Neuron (in vitro differentiated cells): ENCODE data around the gene RNF220.

Source experiments
- H2AFZ ChIP-seq: one replicate; pipeline ENCODE4 v1.6.1; 2013; ENCODE audit warnings: low read depth, mild to moderate bottlenecking, inconsistent platforms, low read length, moderate library complexity
- H3K27me3 ChIP-seq: one replicate; pipeline ENCODE4 v1.6.1; 2013; ENCODE audit warnings: low read length; ENCODE audit not compliant: insufficient read depth
- H3K36me3 ChIP-seq: one replicate; pipeline ENCODE4 v1.6.1; 2013; ENCODE audit warnings: low read length; ENCODE audit not compliant: insufficient read depth
- H3K4me1 ChIP-seq: one replicate; pipeline ENCODE4 v1.6.1; 2013; ENCODE audit warnings: low read length; ENCODE audit not compliant: insufficient read depth
- H3K4me3 ChIP-seq: 2 replicates; pipeline ENCODE4 v1.5.1; 2013; ENCODE audit warnings: mild to moderate bottlenecking, low read length, moderate library complexity
- H3K9me3 ChIP-seq: one replicate; pipeline ENCODE4 v1.6.1; 2013; ENCODE audit warnings: low read length

Gene RNF220

DNA sequence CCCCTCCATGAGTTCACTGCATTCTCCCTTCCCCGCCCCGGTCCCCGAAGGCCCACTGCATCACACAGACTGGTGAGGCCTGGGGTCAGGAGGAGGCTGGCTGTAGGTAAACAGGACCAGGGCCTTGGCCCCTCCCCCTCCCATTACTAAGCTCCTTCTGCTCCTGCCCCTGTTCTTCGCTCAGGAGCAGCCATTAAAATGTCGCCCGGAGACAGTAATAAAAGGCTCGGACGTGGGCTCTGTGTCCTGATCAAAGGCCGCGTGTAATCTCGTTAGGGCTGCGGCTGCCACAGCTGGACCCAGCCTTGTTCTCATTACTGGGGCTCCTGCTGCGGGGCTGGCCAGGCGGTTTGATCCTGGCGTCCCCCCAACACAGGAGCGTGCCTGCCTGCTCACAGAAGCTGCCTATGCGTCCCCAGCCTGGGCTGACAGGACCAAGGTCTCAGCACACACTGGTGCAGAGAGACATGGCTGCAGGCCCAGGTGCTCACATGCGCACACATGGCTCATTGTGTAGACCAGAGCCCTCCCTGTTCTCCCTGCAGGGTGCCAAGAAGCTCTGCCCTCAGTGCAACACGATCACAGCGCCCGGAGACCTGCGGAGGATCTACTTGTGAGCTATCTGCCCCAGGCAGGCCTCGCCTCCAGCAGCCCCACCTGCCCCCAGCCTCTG is 245.2 kb downstream of the RNF220 start:
- no peak overlapping the region for H2AFZ ChIP-seq
- peaks cover 54% of the 10 kb centered on the region for H3K36me3 ChIP-seq
- no peaks in the 10 kb centered on the region for H3K27me3 ChIP-seq
- H3K4me3 ChIP-seq: no peak overlapping the region
- no peaks in the 10 kb centered on the region for H3K9me3 ChIP-seq
- peaks cover 2% of the 10 kb centered on the region for H3K4me1 ChIP-seq

GRCh38 chr1:44651069-44651468 is 246.0 kb downstream of the RNF220 start:
- no peaks in the 10 kb centered on the region for H3K9me3 ChIP-seq
- no peak overlapping the region for H3K4me3 ChIP-seq
- H3K4me1 ChIP-seq: peaks cover 2% of the 10 kb centered on the region
- H2AFZ ChIP-seq: no peak overlapping the region
- H3K36me3 ChIP-seq: peaks cover 47% of the 10 kb centered on the region
- no peaks in the 10 kb centered on the region for H3K27me3 ChIP-seq

DNA sequence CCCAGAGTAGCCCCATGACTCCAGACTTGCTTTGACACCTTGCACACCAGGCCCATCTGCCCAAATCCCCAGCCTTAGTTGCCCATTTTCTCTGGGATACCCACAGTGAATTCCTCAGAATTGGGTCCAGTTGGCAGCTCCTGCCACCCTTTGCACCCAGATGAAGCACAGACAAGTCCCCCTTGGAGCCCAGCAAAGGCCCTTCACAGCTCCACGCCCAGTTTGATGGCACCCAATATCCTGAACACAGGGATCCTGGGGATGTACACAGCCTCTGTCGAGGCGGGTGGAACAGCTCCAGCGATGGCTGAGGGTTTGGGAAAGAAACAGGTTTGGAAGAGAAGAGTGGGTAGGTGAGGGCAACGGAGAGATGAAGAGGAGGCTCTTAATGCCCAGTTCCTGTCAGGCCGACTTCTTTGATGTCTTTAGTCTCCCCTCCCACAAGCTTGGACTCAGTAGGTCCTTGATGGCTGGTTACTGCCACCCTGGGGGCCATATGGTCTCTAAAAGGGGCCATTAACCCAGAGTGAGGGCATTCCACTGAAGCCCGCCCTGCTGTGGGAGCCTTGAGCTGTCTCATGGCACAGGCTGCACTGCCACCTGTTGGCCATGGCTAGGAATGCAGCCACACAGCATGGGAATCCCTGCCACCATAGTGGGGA is 247.5 kb downstream of the RNF220 start:
- Histone ChIP-seq H3K4me3 (no peak overlapping the region), H3K9me3 (no peaks in the 10 kb centered on the region), H3K36me3 (peaks cover 37% of the 10 kb centered on the region), H2AFZ (no peak overlapping the region), H3K4me1 (peaks cover 2% of the 10 kb centered on the region), H3K27me3 (no peaks in the 10 kb centered on the region)

GRCh38 chr1:44653107-44653964 is 248.3 kb downstream of the RNF220 start:
- H2AFZ ChIP-seq: no peak overlapping the region
- no peaks in the 10 kb centered on the region for H3K9me3 ChIP-seq

DNA sequence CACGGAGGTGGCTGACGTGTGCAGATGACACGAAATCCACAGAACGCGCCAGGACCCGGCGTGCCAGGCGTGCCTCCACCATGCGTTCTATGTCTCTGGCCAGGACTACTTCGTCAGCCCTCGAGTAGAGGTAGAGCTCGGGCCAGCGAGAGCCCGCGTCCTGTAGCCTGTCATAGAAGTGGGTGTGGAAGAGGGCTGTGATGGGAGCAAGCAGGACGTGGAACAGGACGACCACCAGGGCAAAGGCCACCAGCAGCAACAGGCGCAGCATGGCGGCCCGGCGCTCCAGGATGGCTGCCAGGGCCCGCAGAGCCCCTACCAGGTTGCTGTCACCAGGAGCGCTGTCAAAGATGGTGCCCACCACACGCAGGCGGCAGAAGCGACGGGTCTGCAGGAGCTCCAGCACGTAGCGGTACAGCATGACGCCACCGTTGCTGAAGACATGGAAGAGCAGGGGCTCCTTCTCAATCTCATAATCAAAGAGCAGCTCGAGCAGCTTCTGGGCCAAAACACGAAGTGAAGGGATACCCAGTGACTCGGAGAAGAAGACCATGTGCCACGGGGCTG is 249.6 kb downstream of the RNF220 start:
- H3K4me3 ChIP-seq: no peak overlapping the region
- H3K36me3 ChIP-seq: peaks cover 21% of the 10 kb centered on the region

More at GRCh38 chr1:44653107-44653964, 248.3 kb downstream of the RNF220 start:
- H3K27me3 ChIP-seq: no peaks in the 10 kb centered on the region
- no peak overlapping the region for H3K4me3 ChIP-seq
- peaks cover 32% of the 10 kb centered on the region for H3K36me3 ChIP-seq
- H3K4me1 ChIP-seq: peaks cover 2% of the 10 kb centered on the region

GRCh38 chr1:44655609-44656008 is 250.6 kb downstream of the RNF220 start:
- no peaks in the 10 kb centered on the region for H3K27me3 ChIP-seq
- peaks cover 16% of the 10 kb centered on the region for H3K36me3 ChIP-seq
- H3K4me3 ChIP-seq: no peak overlapping the region
- no peaks in the 10 kb centered on the region for H3K4me1 ChIP-seq
- no peaks in the 10 kb centered on the region for H3K9me3 ChIP-seq
- no peak overlapping the region for H2AFZ ChIP-seq

More for the DNA sequence above, 249.6 kb downstream of the RNF220 start:
- H3K27me3 ChIP-seq: no peaks in the 10 kb centered on the region
- H3K9me3 ChIP-seq: no peaks in the 10 kb centered on the region
- peaks cover 1% of the 10 kb centered on the region for H3K4me1 ChIP-seq
- no peak overlapping the region for H2AFZ ChIP-seq

DNA sequence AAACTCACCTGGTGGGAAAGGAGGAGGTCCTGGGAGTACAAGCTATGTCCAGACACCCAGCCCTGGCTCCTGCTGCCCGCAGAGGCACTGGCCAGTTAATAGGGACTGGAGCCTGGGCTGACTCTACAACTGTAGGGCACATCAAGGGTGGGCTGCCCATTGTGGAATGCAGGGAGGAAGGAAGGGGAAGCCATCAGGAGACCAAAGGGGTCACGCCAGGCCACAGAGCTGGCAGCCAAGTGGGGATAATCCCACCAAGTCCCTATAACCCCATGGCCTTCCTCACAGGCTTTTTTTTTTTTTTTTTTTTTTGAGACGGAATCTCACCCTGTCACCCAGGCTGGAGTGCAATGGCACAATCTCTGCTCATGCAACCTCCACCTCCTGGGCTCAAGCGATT is 254.5 kb downstream of the RNF220 start:
- Histone ChIP-seq H3K9me3 (no peaks in the 10 kb centered on the region), H3K4me3 (no peak overlapping the region), H3K36me3 (peaks cover 5% of the 10 kb centered on the region), H2AFZ (no peak overlapping the region), H3K27me3 (no peaks in the 10 kb centered on the region), H3K4me1 (no peaks in the 10 kb centered on the region)

GRCh38 chr1:44660176-44660575 is 255.1 kb downstream of the RNF220 start:
- Histone ChIP-seq H3K36me3 (no peaks in the 10 kb centered on the region), H3K4me1 (no peaks in the 10 kb centered on the region), H3K9me3 (no peaks in the 10 kb centered on the region), H3K27me3 (no peaks in the 10 kb centered on the region), H2AFZ (no peak overlapping the region), H3K4me3 (no peak overlapping the region)

DNA sequence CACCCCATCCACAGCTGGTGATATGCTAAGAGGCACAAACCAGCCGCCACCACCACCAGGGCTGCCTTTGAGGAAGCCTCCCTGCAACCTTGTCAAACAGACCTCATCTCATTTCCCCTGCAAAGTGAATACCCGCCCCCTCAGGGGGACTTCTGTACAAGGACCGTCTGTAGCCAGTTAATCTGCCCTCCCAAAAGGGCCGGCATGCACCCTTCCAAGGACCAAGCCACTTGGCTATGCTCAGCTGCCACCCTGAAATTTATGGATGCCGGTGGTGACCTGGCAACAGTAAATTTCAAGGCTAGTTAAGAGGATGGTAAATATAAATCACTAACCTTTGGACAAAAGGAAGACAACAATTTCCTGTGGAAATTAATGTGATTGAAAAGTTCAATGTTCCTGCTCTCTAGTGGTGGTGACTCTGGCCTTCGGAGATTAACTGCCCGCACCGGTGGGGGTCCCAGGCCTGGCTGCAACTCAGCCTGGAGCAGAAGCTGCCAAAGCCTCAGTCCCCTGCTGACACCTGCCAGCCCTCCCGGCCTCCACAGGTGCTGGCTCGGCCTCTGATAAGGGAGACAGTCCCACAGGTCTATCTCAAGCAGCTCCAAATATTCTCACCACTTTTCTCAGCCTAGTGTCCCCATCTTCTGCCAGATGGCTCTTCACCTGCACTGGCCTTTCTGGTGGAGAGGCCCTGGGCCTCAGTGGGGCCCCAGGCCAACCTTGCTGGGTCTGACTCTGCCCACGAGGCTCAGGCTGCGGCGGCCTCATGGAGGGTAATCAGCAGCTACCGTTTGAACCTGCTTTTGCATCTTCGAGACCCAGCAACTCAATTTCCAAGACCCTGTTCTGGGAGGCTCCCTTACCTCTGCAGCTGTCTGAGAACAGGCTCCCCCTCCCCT is 257.0 kb downstream of the RNF220 start:
- H3K36me3 ChIP-seq: no peaks in the 10 kb centered on the region

GRCh38 chr1:44662683-44663030 is 257.6 kb downstream of the RNF220 start:
- no peaks in the 10 kb centered on the region for H3K27me3 ChIP-seq
- no peak overlapping the region for H2AFZ ChIP-seq
- H3K36me3 ChIP-seq: no peaks in the 10 kb centered on the region
- H3K9me3 ChIP-seq: no peaks in the 10 kb centered on the region
- no peaks in the 10 kb centered on the region for H3K4me1 ChIP-seq
- H3K4me3 ChIP-seq: no peak overlapping the region

More for the DNA sequence above, 257.0 kb downstream of the RNF220 start:
- H3K9me3 ChIP-seq: no peaks in the 10 kb centered on the region
- H2AFZ ChIP-seq: no peak overlapping the region
- no peak overlapping the region for H3K4me3 ChIP-seq
- no peaks in the 10 kb centered on the region for H3K4me1 ChIP-seq
- H3K27me3 ChIP-seq: no peaks in the 10 kb centered on the region

DNA sequence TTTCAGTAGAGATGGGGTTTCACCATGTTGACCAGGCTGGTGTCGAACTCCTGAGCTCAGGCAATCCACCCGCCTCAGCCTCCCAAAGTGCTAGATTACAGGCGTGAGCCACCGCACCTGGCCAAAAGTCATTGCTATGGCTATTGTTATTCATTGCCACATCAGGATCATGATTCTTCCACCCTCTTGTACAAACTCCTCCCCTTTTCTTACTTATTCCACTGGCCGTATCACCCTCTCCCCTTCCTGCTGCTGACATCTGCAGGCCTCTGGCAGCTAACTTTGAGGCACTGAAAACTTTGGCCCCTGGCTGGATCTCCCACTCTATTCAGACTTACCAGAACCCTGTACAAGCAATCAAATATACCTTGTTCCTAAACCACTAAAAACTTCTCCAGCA is 258.4 kb downstream of the RNF220 start:
- H3K27me3 ChIP-seq: no peaks in the 10 kb centered on the region
- H2AFZ ChIP-seq: no peak overlapping the region
- no peaks in the 10 kb centered on the region for H3K9me3 ChIP-seq
- no peaks in the 10 kb centered on the region for H3K4me1 ChIP-seq
- H3K4me3 ChIP-seq: no peak overlapping the region
- no peaks in the 10 kb centered on the region for H3K36me3 ChIP-seq

GRCh38 chr1:44664730-44665370 is 259.8 kb downstream of the RNF220 start:
- peaks cover 3% of the 10 kb centered on the region for H3K36me3 ChIP-seq
- no peaks in the 10 kb centered on the region for H3K4me1 ChIP-seq
- no peaks in the 10 kb centered on the region for H3K27me3 ChIP-seq
- no peaks in the 10 kb centered on the region for H3K9me3 ChIP-seq
- H3K4me3 ChIP-seq: no peak overlapping the region
- H2AFZ ChIP-seq: no peak overlapping the region
